ENCODE data around the gene FOXK2.
"Not testable (repeated sequence)": the region's sequence is repeated elsewhere in the genome, so short reads cannot be mapped to it uniquely, and the experiment has no call there.

Gene FOXK2

GRCh38 chr17:82505296-82505695 lies 14.2 kb upstream of the FOXK2 start:
- no peak overlapping the region for H3K9ac ChIP-seq (ENCODE audit: insufficient read length, low read depth)
- H3K9me3 ChIP-seq (ENCODE audit: insufficient read depth, low read length): no peaks in the 10 kb centered on the region
- H3K4me1 ChIP-seq (ENCODE audit: insufficient read depth, insufficient read length): peaks cover 8% of the 10 kb centered on the region
- DNase-seq (ENCODE audit: low read depth, low spot score): no peak
- H3K4me3 ChIP-seq (ENCODE audit: insufficient read length, low read depth): no peak overlapping the region
- TF ChIP-seq ZNF274 (IDR thresholded peaks at IDR 0.05; ENCODE audit: low read depth, low read length) (no peak), SUZ12 (IDR thresholded peaks at IDR 0.05; ENCODE audit: extremely low read depth, insufficient read depth, insufficient read length) (no peak), YY1 (IDR thresholded peaks at IDR 0.05; ENCODE audit: insufficient read depth, insufficient read length) (no peak)
- H3K27me3 ChIP-seq (ENCODE audit: insufficient read depth, insufficient read length): no peaks in the 10 kb centered on the region
- H3K36me3 ChIP-seq (ENCODE audit: insufficient read depth, insufficient read length, low read length): no peaks in the 10 kb centered on the region

- H3K4me3 ChIP-seq (ENCODE audit: insufficient read length, low read depth): not testable (repeated sequence)
Observed at GRCh38 chr17:82506402-82506801, 13.1 kb upstream of the FOXK2 start.

GRCh38 chr17:82507631-82508175 lies 11.8 kb upstream of the FOXK2 start:
- no peaks in the 10 kb centered on the region for H3K9me3 ChIP-seq (ENCODE audit: insufficient read depth, low read length)
- H3K9ac ChIP-seq (ENCODE audit: insufficient read length, low read depth): no peak overlapping the region
- H3K4me1 ChIP-seq (ENCODE audit: insufficient read depth, insufficient read length): peaks cover 6% of the 10 kb centered on the region
- H3K27me3 ChIP-seq (ENCODE audit: insufficient read depth, insufficient read length): no peaks in the 10 kb centered on the region
- no peak for DNase-seq (ENCODE audit: low read depth, low spot score)
- no peaks in the 10 kb centered on the region for H3K36me3 ChIP-seq (ENCODE audit: insufficient read depth, insufficient read length, low read length)
- TF ChIP-seq SUZ12 (IDR thresholded peaks at IDR 0.05; ENCODE audit: extremely low read depth, insufficient read depth, insufficient read length) (no peak), YY1 (IDR thresholded peaks at IDR 0.05; ENCODE audit: insufficient read depth, insufficient read length) (no peak), ZNF274 (IDR thresholded peaks at IDR 0.05; ENCODE audit: low read depth, low read length) (no peak)
- H3K4me3 ChIP-seq (ENCODE audit: insufficient read length, low read depth): no peak overlapping the region

More at GRCh38 chr17:82506402-82506801, 13.1 kb upstream of the FOXK2 start:
- H3K9me3 ChIP-seq (ENCODE audit: insufficient read depth, low read length); H3K4me1 ChIP-seq (ENCODE audit: insufficient read depth, insufficient read length); H3K36me3 ChIP-seq (ENCODE audit: insufficient read depth, insufficient read length, low read length); H3K9ac ChIP-seq (ENCODE audit: insufficient read length, low read depth); DNase-seq (ENCODE audit: low read depth, low spot score); H3K27me3 ChIP-seq (ENCODE audit: insufficient read depth, insufficient read length): not testable (repeated sequence)

GRCh38 chr17:82511642-82512041 lies 7.9 kb upstream of the FOXK2 start:
- H3K9me3 ChIP-seq (ENCODE audit: insufficient read depth, low read length); H3K4me3 ChIP-seq (ENCODE audit: insufficient read length, low read depth); DNase-seq (ENCODE audit: low read depth, low spot score); H3K9ac ChIP-seq (ENCODE audit: insufficient read length, low read depth); H3K27me3 ChIP-seq (ENCODE audit: insufficient read depth, insufficient read length); H3K36me3 ChIP-seq (ENCODE audit: insufficient read depth, insufficient read length, low read length); H3K4me1 ChIP-seq (ENCODE audit: insufficient read depth, insufficient read length): not testable (repeated sequence)

- not testable (repeated sequence) for H3K4me1 ChIP-seq (ENCODE audit: insufficient read depth, insufficient read length); H3K9ac ChIP-seq (ENCODE audit: insufficient read length, low read depth); DNase-seq (ENCODE audit: low read depth, low spot score); H3K27me3 ChIP-seq (ENCODE audit: insufficient read depth, insufficient read length); H3K36me3 ChIP-seq (ENCODE audit: insufficient read depth, insufficient read length, low read length); H3K9me3 ChIP-seq (ENCODE audit: insufficient read depth, low read length); H3K4me3 ChIP-seq (ENCODE audit: insufficient read length, low read depth)
Observed at GRCh38 chr17:82513864-82514263, 5.7 kb upstream of the FOXK2 start.

GRCh38 chr17:82517230-82517865 lies 2.2 kb upstream of the FOXK2 start:
- TF ChIP-seq SUZ12 (IDR thresholded peaks at IDR 0.05; ENCODE audit: extremely low read depth, insufficient read depth, insufficient read length): no peak
- no peak overlapping the region for H3K4me3 ChIP-seq (ENCODE audit: insufficient read length, low read depth)

GRCh38 chr17:82519971-82520903 lies 705 bp downstream of the FOXK2 start:
- Histone ChIP-seq H3K36me3 (ENCODE audit: insufficient read depth, insufficient read length, low read length) (peaks cover 8% of the 10 kb centered on the region), H3K4me3 (ENCODE audit: insufficient read length, low read depth) (peak overlapping the region; percentile 87), H3K9ac (ENCODE audit: insufficient read length, low read depth) (peak overlapping the region; percentile 90), H3K27me3 (ENCODE audit: insufficient read depth, insufficient read length) (no peaks in the 10 kb centered on the region), H3K9me3 (ENCODE audit: insufficient read depth, low read length) (no peaks in the 10 kb centered on the region; the same call in 1 of the 2 replicates), H3K4me1 (ENCODE audit: insufficient read depth, insufficient read length) (no peaks in the 10 kb centered on the region)
- TF ChIP-seq YY1 (IDR thresholded peaks at IDR 0.05; ENCODE audit: insufficient read depth, insufficient read length): no peak
- no peak for TF ChIP-seq SUZ12 (IDR thresholded peaks at IDR 0.05; ENCODE audit: extremely low read depth, insufficient read depth, insufficient read length)
- no peak for TF ChIP-seq ZNF274 (IDR thresholded peaks at IDR 0.05; ENCODE audit: low read depth, low read length)
- DNase-seq (ENCODE audit: low read depth, low spot score): no peak

More at GRCh38 chr17:82517230-82517865, 2.2 kb upstream of the FOXK2 start:
- Histone ChIP-seq H3K9me3 (ENCODE audit: insufficient read depth, low read length) (no peaks in the 10 kb centered on the region; the same call in 1 of the 2 replicates), H3K36me3 (ENCODE audit: insufficient read depth, insufficient read length, low read length) (no peaks in the 10 kb centered on the region), H3K9ac (ENCODE audit: insufficient read length, low read depth) (no peak overlapping the region), H3K4me1 (ENCODE audit: insufficient read depth, insufficient read length) (no peaks in the 10 kb centered on the region), H3K27me3 (ENCODE audit: insufficient read depth, insufficient read length) (no peaks in the 10 kb centered on the region)
- DNase-seq (ENCODE audit: low read depth, low spot score): no peak
